HL-60 (cell line): ENCODE data around the gene THSD7A.

ENCODE experiments used
- DNase-seq, 2 experiments: peaks; one replicate each; pipeline ENCODE4 v3.0.0-alpha.2; 2010 to 2020; ENCODE audit warnings: low read depth in 1 of 2, low spot score in 1 of 2
- H3K27ac ChIP-seq: fragments of 250-450 bp; sonication (Bioruptor Pico); replicated peaks from 2 replicates; pipeline ENCODE4 v1.5.1; 2020; ENCODE audit warnings: mild to moderate bottlenecking, moderate library complexity
- H3K27me3 ChIP-seq: fragments of 250-450 bp; sonication (Bioruptor Pico); 2 replicates; pipeline ENCODE4 v1.5.1; 2021; ENCODE audit warnings: mild to moderate bottlenecking, moderate library complexity; ENCODE audit not compliant: insufficient read depth, poor library complexity, severe bottlenecking
- H3K4me3 ChIP-seq: replicated peaks from 2 replicates; pipeline ENCODE4 v1.5.1; 2011; ENCODE audit warnings: mild to moderate bottlenecking, control low read depth, low read length; ENCODE audit not compliant: insufficient read depth
- GABPA ChIP-seq: IDR thresholded peaks from 2 replicates; pipeline ENCODE4 v1.6.1; 2012; ENCODE audit warnings: low read depth
- POLR2AphosphoS5 ChIP-seq: IDR thresholded peaks from 2 replicates; pipeline ENCODE4 v1.6.1; 2012; ENCODE audit warnings: low read depth
- REST ChIP-seq: IDR thresholded peaks from 2 replicates; pipeline ENCODE4 v1.6.1; 2012; ENCODE audit warnings: low read depth; ENCODE audit not compliant: insufficient replicate concordance
- SPI1 ChIP-seq: IDR thresholded peaks from 2 replicates; pipeline ENCODE4 v1.6.1; 2012; ENCODE audit warnings: low read depth, mild to moderate bottlenecking, borderline replicate concordance
- TF ChIP-seq, protein P1 (sequence below): IDR thresholded peaks from one replicate; pipeline ENCODE4 v1.5.1; 2011; ENCODE audit warnings: low read length, control low read depth, inconsistent platforms; ENCODE audit not compliant: insufficient read depth

THSD7A gene

GRCh38 chr7:11642276-11642675 is 189.7 kb downstream of the THSD7A start:
- Histone ChIP-seq H3K4me3 (no peak overlapping the region), H3K27ac (no peak overlapping the region), H3K27me3 (no peaks in the 10 kb centered on the region)
- TF ChIP-seq REST, result no peak
- no peak for TF ChIP-seq GABPA
- TF ChIP-seq POLR2AphosphoS5, result no peak
- no peak for TF ChIP-seq SPI1
- TF ChIP-seq, protein P1, sequence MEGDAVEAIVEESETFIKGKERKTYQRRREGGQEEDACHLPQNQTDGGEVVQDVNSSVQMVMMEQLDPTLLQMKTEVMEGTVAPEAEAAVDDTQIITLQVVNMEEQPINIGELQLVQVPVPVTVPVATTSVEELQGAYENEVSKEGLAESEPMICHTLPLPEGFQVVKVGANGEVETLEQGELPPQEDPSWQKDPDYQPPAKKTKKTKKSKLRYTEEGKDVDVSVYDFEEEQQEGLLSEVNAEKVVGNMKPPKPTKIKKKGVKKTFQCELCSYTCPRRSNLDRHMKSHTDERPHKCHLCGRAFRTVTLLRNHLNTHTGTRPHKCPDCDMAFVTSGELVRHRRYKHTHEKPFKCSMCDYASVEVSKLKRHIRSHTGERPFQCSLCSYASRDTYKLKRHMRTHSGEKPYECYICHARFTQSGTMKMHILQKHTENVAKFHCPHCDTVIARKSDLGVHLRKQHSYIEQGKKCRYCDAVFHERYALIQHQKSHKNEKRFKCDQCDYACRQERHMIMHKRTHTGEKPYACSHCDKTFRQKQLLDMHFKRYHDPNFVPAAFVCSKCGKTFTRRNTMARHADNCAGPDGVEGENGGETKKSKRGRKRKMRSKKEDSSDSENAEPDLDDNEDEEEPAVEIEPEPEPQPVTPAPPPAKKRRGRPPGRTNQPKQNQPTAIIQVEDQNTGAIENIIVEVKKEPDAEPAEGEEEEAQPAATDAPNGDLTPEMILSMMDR, result no peak
- no peak for DNase-seq

DNA sequence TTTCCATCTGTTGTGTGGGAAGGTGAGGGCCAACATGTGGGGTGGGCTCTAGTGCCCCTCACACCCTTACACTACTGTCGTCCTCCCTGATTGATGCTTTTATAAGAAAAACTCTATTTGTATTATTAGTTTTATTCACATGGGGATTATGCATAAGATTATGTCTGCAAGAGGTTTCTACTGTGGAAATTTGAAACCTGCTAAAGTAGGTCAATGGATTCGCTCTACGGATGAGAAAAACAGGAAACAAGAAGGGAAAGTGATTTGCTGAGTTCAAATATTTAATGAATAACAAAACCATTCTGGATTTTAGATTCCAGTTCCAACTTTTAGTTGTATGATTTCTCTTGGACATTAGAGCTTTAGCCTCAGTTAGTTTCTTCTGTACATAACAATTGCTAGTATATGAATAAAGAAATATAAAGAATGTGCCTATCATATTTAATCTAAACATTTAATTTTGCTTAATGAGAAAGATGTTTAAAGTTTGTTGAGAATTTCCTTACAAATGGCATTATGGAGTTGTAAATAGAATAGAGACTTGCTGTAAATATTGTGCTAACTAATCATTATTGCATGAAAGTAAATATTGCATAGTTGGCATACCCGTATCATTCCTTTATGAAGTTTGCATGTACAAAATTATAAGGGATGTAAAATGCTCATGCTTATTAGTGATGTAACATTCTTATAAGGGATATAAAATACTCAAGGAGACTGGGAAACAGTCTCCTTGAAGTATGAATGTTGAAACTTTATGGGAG is 193.8 kb downstream of the THSD7A start:
- no peak overlapping the region for H3K27ac ChIP-seq
- no peak overlapping the region for H3K4me3 ChIP-seq
- no peak for DNase-seq
- no peak for TF ChIP-seq SPI1
- no peak for TF ChIP-seq REST
- TF ChIP-seq, protein P1, result no peak
- no peak for TF ChIP-seq GABPA
- TF ChIP-seq POLR2AphosphoS5, result no peak
- H3K27me3 ChIP-seq, result no peaks in the 10 kb centered on the region

DNA sequence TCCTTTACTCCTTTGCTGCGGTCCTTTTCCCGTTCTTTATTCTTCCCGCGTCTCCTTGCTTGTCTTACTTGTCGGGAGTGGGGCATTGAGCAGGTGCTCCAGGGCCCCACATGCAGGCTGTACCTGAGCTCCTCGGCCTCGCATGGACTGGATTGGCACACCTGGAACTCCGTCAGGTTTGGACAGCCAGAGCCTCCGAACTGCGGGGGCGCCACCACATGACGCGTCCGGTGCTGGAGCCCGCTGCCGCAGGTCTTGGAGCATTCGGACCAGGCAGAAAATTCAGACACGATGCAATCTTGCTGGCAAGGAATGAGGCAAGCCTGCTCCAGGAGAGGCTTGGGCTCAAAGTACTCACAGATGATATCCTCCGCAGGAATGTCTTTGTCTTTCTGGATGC is 195.7 kb downstream of the THSD7A start:
- Histone ChIP-seq H3K27me3 (no peaks in the 10 kb centered on the region), H3K4me3 (no peak overlapping the region), H3K27ac (no peak overlapping the region)
- TF ChIP-seq REST (no peak), SPI1 (no peak), GABPA (no peak), POLR2AphosphoS5 (no peak)
- TF ChIP-seq, protein P1, result no peak
- no peak for DNase-seq
